ENCODE results near the gene APP.

The APP gene

GRCh38 chr21:26055010-26055409 lies 115.6 kb downstream of the APP start:
- no peaks in the 10 kb centered on the region for H3K9me3 ChIP-seq (ENCODE audit: control insufficient read depth, low read depth, low read length)
- peaks cover 16% of the 10 kb centered on the region for H3K36me3 ChIP-seq (ENCODE audit: control insufficient read depth, low read depth, low read length)
- H3K4me1 ChIP-seq (ENCODE audit: control insufficient read depth, low read depth, low read length): peaks cover 9% of the 10 kb centered on the region
- no peak overlapping the region for H3K27ac ChIP-seq (ENCODE audit: low read length)
- H3K4me3 ChIP-seq (ENCODE audit: low read length): no peak overlapping the region
- H3K9ac ChIP-seq (ENCODE audit: low read length): no peak overlapping the region
- H3K27me3 ChIP-seq (ENCODE audit: control insufficient read depth, insufficient read depth, low read length): no peaks in the 10 kb centered on the region

- Histone ChIP-seq H3K27ac (ENCODE audit: low read length) (no peak overlapping the region), H3K4me3 (ENCODE audit: low read length) (no peak overlapping the region), H3K9ac (ENCODE audit: low read length) (no peak overlapping the region), H3K9me3 (ENCODE audit: control insufficient read depth, low read depth, low read length) (no peaks in the 10 kb centered on the region), H3K36me3 (ENCODE audit: control insufficient read depth, low read depth, low read length) (peaks cover 35% of the 10 kb centered on the region), H3K4me1 (ENCODE audit: control insufficient read depth, low read depth, low read length) (peaks cover 8% of the 10 kb centered on the region), H3K27me3 (ENCODE audit: control insufficient read depth, insufficient read depth, low read length) (no peaks in the 10 kb centered on the region)
Measured at GRCh38 chr21:26052057-26052456, 118.5 kb downstream of the APP start.

GRCh38 chr21:26050857-26051256 lies 119.7 kb downstream of the APP start:
- peaks cover 8% of the 10 kb centered on the region for H3K4me1 ChIP-seq (ENCODE audit: control insufficient read depth, low read depth, low read length)
- H3K9me3 ChIP-seq (ENCODE audit: control insufficient read depth, low read depth, low read length): no peaks in the 10 kb centered on the region
- H3K4me3 ChIP-seq (ENCODE audit: low read length): no peak overlapping the region
- H3K27ac ChIP-seq (ENCODE audit: low read length): no peak overlapping the region
- no peak overlapping the region for H3K9ac ChIP-seq (ENCODE audit: low read length)
- H3K36me3 ChIP-seq (ENCODE audit: control insufficient read depth, low read depth, low read length): peaks cover 40% of the 10 kb centered on the region
- no peaks in the 10 kb centered on the region for H3K27me3 ChIP-seq (ENCODE audit: control insufficient read depth, insufficient read depth, low read length)

- Histone ChIP-seq H3K36me3 (ENCODE audit: control insufficient read depth, low read depth, low read length) (peaks cover 40% of the 10 kb centered on the region), H3K4me1 (ENCODE audit: control insufficient read depth, low read depth, low read length) (peaks cover 8% of the 10 kb centered on the region), H3K27me3 (ENCODE audit: control insufficient read depth, insufficient read depth, low read length) (no peaks in the 10 kb centered on the region), H3K9ac (ENCODE audit: low read length) (no peak overlapping the region), H3K9me3 (ENCODE audit: control insufficient read depth, low read depth, low read length) (no peaks in the 10 kb centered on the region), H3K27ac (ENCODE audit: low read length) (no peak overlapping the region), H3K4me3 (ENCODE audit: low read length) (no peak overlapping the region)
Measured at GRCh38 chr21:26049803-26050202, 120.8 kb downstream of the APP start.

- Histone ChIP-seq H3K9me3 (ENCODE audit: control insufficient read depth, low read depth, low read length) (no peaks in the 10 kb centered on the region), H3K36me3 (ENCODE audit: control insufficient read depth, low read depth, low read length) (peaks cover 40% of the 10 kb centered on the region), H3K9ac (ENCODE audit: low read length) (no peak overlapping the region)
Measured at GRCh38 chr21:26047279-26047967, 123.1 kb downstream of the APP start.

GRCh38 chr21:26043891-26044290 lies 126.7 kb downstream of the APP start:
- Histone ChIP-seq H3K27ac (ENCODE audit: low read length) (no peak overlapping the region), H3K9ac (ENCODE audit: low read length) (no peak overlapping the region), H3K9me3 (ENCODE audit: control insufficient read depth, low read depth, low read length) (no peaks in the 10 kb centered on the region), H3K36me3 (ENCODE audit: control insufficient read depth, low read depth, low read length) (peaks cover 14% of the 10 kb centered on the region), H3K4me3 (ENCODE audit: low read length) (no peak overlapping the region), H3K27me3 (ENCODE audit: control insufficient read depth, insufficient read depth, low read length) (no peaks in the 10 kb centered on the region), H3K4me1 (ENCODE audit: control insufficient read depth, low read depth, low read length) (peaks cover 10% of the 10 kb centered on the region)

More at GRCh38 chr21:26047279-26047967, 123.1 kb downstream of the APP start:
- Histone ChIP-seq H3K27ac (ENCODE audit: low read length) (no peak overlapping the region), H3K4me3 (ENCODE audit: low read length) (no peak overlapping the region), H3K4me1 (ENCODE audit: control insufficient read depth, low read depth, low read length) (peaks cover 8% of the 10 kb centered on the region), H3K27me3 (ENCODE audit: control insufficient read depth, insufficient read depth, low read length) (no peaks in the 10 kb centered on the region)

- no peak overlapping the region for H3K4me3 ChIP-seq (ENCODE audit: low read length)
- no peak overlapping the region for H3K27ac ChIP-seq (ENCODE audit: low read length)
- H3K9me3 ChIP-seq (ENCODE audit: control insufficient read depth, low read depth, low read length): no peaks in the 10 kb centered on the region
- H3K9ac ChIP-seq (ENCODE audit: low read length): no peak overlapping the region
- H3K27me3 ChIP-seq (ENCODE audit: control insufficient read depth, insufficient read depth, low read length): no peaks in the 10 kb centered on the region
- peaks cover 9% of the 10 kb centered on the region for H3K36me3 ChIP-seq (ENCODE audit: control insufficient read depth, low read depth, low read length)
- H3K4me1 ChIP-seq (ENCODE audit: control insufficient read depth, low read depth, low read length): peaks cover 17% of the 10 kb centered on the region
Measured at GRCh38 chr21:26042181-26042876, 128.2 kb downstream of the APP start.

GRCh38 chr21:26041431-26042180 lies 129.0 kb downstream of the APP start:
- Histone ChIP-seq H3K4me3 (ENCODE audit: low read length) (no peak overlapping the region), H3K9ac (ENCODE audit: low read length) (no peak overlapping the region), H3K27ac (ENCODE audit: low read length) (no peak overlapping the region), H3K36me3 (ENCODE audit: control insufficient read depth, low read depth, low read length) (peaks cover 1% of the 10 kb centered on the region), H3K9me3 (ENCODE audit: control insufficient read depth, low read depth, low read length) (no peaks in the 10 kb centered on the region), H3K4me1 (ENCODE audit: control insufficient read depth, low read depth, low read length) (peaks cover 17% of the 10 kb centered on the region), H3K27me3 (ENCODE audit: control insufficient read depth, insufficient read depth, low read length) (no peaks in the 10 kb centered on the region)

GRCh38 chr21:26036916-26037315 lies 133.7 kb downstream of the APP start:
- no peaks in the 10 kb centered on the region for H3K36me3 ChIP-seq (ENCODE audit: control insufficient read depth, low read depth, low read length)
- H3K9ac ChIP-seq (ENCODE audit: low read length): no peak overlapping the region
- H3K27me3 ChIP-seq (ENCODE audit: control insufficient read depth, insufficient read depth, low read length): no peaks in the 10 kb centered on the region
- H3K4me1 ChIP-seq (ENCODE audit: control insufficient read depth, low read depth, low read length): peaks cover 17% of the 10 kb centered on the region
- H3K9me3 ChIP-seq (ENCODE audit: control insufficient read depth, low read depth, low read length): no peaks in the 10 kb centered on the region
- H3K4me3 ChIP-seq (ENCODE audit: low read length): no peak overlapping the region
- no peak overlapping the region for H3K27ac ChIP-seq (ENCODE audit: low read length)

GRCh38 chr21:26032263-26032662 lies 138.3 kb downstream of the APP start:
- H3K36me3 ChIP-seq (ENCODE audit: control insufficient read depth, low read depth, low read length): peaks cover 4% of the 10 kb centered on the region
- H3K27me3 ChIP-seq (ENCODE audit: control insufficient read depth, insufficient read depth, low read length): no peaks in the 10 kb centered on the region
- H3K9ac ChIP-seq (ENCODE audit: low read length): no peak overlapping the region
- no peaks in the 10 kb centered on the region for H3K4me1 ChIP-seq (ENCODE audit: control insufficient read depth, low read depth, low read length)
- H3K27ac ChIP-seq (ENCODE audit: low read length): no peak overlapping the region
- no peaks in the 10 kb centered on the region for H3K9me3 ChIP-seq (ENCODE audit: control insufficient read depth, low read depth, low read length)
- H3K4me3 ChIP-seq (ENCODE audit: low read length): no peak overlapping the region

- peaks cover 4% of the 10 kb centered on the region for H3K36me3 ChIP-seq (ENCODE audit: control insufficient read depth, low read depth, low read length)
- no peak overlapping the region for H3K4me3 ChIP-seq (ENCODE audit: low read length)
- peaks cover 9% of the 10 kb centered on the region for H3K4me1 ChIP-seq (ENCODE audit: control insufficient read depth, low read depth, low read length)
- H3K27me3 ChIP-seq (ENCODE audit: control insufficient read depth, insufficient read depth, low read length): no peaks in the 10 kb centered on the region
- H3K27ac ChIP-seq (ENCODE audit: low read length): no peak overlapping the region
- no peak overlapping the region for H3K9ac ChIP-seq (ENCODE audit: low read length)
- H3K9me3 ChIP-seq (ENCODE audit: control insufficient read depth, low read depth, low read length): no peaks in the 10 kb centered on the region
Measured at GRCh38 chr21:26028183-26028582, 142.4 kb downstream of the APP start.

All from iPS-18a (cell line).